ENCODE results near the gene TSFM.

DNA sequence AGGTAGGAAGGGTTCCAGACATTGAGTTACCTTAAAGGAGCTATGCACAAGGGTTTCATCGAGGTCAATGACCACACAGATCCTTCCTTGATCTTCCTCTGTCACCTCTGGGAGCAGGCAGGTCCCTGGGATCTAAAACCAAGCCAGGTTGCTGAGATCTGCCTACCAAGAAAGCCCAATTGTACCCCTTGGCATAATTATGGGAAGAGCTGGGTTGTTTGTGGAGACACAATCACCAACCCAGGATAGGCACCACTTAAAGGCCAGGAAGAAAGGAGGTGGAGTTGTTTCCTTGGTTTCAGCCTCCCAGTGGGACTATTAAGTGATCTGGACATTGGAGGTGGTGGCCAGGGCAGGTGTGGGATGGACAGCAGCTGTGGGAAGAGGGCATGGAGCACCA, 44.4 kb downstream of the TSFM start:
- TF ChIP-seq, protein P1, sequence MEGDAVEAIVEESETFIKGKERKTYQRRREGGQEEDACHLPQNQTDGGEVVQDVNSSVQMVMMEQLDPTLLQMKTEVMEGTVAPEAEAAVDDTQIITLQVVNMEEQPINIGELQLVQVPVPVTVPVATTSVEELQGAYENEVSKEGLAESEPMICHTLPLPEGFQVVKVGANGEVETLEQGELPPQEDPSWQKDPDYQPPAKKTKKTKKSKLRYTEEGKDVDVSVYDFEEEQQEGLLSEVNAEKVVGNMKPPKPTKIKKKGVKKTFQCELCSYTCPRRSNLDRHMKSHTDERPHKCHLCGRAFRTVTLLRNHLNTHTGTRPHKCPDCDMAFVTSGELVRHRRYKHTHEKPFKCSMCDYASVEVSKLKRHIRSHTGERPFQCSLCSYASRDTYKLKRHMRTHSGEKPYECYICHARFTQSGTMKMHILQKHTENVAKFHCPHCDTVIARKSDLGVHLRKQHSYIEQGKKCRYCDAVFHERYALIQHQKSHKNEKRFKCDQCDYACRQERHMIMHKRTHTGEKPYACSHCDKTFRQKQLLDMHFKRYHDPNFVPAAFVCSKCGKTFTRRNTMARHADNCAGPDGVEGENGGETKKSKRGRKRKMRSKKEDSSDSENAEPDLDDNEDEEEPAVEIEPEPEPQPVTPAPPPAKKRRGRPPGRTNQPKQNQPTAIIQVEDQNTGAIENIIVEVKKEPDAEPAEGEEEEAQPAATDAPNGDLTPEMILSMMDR (IDR thresholded peaks at IDR 0.05; ENCODE audit: low read depth, low read length): no peak
- no peak for TF ChIP-seq EZH2phosphoT487 (IDR thresholded peaks at IDR 0.05; ENCODE audit: low read depth)

Data from OCI-LY3 (cell line).